NCI-H2029 treated with DMSO at 0.1 percent for 48 hours (cell line): Measurements from ENCODE around the gene POLR2L.

Experiments used
- DNase-seq: peaks from one replicate; lab custom pipeline; 2025; lab: John Stamatoyannopoulos, UW

The POLR2L gene

DNA sequence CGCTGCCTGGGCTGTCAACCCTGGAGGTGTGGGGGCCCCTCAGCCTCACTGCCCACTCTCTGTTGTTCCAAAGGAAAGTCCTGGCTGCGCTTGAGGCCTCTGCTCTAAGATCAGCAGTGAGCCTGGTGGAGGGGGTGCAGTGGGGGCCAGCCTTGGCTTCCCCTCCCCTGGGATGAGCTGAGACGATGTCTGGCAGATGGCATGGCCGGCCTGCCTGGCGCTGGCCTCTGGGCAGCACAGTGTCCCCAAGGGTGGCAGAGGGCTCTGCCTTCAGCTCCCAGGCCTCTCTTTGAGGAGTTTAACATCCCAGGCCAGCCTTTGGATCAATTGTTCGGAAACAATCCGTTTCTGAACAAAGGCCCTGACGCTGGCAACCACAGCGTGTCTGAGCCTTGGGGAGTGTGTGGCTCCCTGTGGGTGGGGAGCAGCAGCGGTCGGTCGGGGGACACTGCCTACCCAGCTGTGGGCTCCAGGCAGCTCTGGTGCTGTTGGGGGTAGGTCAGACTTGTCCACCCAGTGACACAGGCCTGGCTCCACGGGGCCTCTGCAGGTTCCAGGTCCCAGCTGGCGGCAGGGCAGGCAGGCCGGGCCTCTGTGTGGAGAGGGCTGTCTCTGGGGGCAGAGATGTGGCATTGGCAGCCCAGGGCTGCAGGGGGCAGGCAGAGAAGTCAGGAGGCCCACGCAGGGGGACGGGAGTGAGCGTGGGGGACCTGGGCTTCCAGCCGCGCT lies 12.4 kb upstream of the POLR2L start:
- no peak for DNase-seq

DNA sequence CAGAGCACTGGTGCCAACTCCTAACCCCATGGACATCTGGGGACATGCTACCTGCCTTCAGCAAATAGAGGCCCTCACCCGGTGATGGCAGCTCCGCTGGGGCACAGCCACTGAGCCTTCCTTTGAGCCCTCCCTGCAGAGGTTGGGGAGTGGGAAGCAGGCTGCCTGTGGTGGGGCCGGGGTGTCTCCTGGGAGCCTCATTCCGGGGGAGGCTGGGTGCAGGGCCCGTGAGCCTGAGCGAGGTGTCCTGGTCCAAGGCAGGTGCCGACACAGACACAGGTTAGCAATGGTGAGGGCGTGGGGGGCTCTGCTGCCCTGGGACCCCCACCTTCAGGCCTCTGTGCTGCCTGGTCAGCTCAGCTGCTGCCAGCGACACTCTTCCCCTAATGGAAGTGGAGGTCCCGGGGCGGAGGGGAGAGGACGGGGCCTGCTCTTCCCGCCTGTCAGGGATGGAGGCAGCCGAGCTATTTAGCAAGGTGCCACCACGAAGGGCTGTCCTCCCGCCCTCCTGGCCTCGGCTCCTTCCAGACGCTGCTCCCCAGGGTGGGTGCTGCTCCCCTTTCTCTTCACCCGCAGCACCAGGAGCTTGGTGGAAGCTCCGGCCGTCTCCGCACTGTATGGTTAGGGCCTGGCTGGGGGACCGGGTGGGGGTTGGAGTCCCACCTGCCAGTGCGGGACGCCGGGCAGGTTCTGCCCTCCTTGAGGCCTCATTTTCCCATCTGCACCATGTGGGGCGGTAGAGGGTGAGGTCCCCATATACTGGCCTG lies 11.5 kb upstream of the POLR2L start:
- no peak for DNase-seq

DNA sequence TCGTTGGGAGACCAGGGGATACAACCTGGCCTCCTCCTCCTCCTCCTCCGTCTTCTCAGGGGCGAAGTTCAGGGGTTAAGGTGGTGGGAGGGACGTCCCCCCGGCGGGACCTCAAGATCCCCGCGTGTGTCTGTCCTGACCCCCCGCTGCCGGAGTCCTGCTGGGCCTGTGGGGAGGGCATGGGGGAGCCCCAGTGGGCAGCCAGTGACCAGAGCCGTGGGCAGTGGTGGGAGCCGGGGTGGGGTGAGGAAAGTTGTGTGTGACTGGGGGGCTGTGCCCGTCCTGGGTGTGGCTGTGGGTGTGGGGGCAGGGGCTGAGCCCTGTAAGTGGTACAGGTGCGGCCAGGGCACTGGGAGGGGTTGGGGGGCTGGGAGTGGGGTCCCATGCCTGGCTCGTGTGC lies 10.4 kb upstream of the POLR2L start:
- no peak for DNase-seq

DNA sequence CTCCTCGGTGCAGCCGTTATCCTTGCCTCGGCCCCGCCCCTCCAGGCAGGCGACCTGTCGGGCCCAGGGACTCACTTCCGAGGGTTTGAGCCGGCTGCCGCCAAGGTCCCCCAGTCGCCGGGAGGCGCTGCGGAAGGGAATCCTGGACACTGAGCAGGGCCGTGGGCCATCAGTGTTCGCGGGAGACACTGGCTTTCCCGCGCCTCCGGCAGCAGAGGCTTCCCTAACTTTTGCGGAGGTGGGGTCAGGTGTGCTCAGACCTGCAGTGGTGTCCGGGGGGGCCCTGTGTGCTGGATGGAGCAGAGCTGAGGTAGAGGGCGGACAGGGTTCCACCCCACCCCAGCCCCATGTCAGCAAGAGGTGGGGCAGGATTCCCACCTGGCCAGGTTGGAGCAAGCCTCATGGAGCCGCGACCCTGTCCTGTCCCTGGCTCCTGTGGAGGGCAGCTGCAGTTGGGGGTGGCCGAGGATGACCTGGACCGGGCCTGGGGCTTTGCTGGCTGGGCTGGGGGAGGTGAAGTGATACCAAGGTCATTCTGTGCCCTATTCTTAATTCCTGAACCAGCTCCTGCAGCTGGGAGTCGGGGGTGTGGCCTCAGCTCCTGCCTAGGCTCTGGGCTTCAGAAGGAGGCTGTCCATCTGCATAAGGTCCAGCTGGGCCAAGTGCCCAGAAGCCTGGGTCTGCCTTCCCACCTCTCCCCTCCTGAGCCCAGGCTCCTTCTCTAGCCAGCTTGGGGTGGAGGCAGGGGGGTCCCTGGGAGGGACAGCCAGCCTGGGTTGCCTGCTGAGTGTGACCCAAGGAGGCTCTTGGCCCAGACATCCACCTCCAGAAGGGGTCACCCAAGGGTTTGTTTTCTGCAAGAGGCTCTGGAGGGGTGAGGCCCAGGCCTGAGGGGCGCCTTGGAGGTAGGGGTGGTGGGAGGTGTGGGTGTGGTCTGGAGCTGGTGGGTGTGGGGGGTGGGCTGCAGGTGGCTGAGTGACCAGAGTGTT lies 8.7 kb upstream of the POLR2L start:
- DNase-seq = no peak

DNA sequence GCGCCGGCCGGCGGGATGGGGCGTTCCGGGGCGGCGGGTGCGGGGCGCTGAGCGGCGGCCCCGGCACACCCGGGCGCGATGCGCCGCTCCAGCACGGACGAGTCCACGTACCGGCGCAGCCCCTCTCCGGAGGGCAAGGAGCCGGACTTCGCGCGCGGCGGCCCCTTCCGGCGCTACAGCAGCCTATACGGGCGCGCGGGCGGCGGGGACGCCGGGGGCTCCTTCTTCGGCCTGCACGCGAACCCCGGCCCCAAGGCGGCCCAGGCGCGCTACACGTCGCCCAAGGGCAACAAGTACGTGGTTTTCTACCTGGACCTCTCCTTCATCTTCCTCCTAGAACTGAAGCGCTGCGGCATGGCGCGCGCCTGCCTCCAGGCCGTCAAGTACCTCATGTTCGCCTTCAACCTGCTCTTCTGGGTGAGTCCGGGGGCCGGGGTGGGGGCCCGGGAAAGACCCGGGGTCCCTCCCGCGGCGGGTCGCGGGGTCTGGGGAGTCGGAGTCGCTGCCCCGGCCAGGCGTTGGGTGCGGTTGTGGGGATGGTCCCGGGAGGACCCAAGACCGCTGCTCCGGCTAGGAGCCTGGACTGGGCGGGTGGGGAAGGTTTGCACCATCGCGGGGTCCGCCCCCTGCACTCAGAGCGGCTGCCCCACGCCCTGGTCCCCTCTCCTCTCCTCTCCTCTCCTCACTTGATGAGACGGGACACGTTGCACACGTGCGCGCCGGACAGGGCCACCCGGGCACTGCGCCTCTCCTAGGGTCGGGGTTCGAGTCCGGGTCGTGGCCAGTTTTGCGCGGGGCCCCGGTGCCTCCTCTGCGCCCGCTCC lies 7.8 kb upstream of the POLR2L start:
- no peak for DNase-seq

DNA sequence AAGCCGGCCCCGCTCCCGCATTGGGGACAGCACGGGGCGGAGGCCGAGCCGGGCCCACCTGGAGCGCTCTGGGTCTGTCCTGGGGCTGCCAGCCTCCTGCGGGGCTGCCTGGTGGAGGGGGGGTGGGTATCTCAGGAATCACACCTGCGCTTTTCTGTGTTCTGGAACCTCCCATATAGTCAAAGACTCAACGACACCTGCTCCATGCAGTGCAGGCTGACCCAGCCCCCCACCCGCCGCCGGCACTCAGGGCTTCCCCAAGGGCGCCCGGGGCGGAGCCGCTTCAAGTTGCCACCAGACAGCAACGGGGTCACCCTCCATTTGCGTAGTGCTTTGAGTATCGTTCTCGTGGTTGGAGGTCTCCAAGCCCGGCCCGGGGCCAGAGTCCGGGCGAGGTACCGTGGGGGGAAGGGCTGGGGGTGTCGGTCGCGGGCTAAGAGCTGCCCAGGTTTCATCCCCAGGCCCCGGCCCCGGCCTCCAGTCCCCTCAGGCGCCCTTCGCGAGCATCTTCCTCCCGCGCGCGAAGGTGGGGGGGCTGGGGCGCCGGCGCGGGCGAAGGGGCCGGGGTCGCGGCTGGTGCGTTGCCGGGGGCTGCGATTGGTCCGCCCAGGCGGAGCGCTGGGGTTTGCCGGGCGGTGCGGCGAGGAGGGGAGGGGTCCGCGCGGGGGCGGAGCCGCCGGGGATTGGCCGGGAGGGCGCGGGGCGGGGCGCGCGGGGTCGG lies 6.9 kb upstream of the POLR2L start:
- no peak for DNase-seq

DNA sequence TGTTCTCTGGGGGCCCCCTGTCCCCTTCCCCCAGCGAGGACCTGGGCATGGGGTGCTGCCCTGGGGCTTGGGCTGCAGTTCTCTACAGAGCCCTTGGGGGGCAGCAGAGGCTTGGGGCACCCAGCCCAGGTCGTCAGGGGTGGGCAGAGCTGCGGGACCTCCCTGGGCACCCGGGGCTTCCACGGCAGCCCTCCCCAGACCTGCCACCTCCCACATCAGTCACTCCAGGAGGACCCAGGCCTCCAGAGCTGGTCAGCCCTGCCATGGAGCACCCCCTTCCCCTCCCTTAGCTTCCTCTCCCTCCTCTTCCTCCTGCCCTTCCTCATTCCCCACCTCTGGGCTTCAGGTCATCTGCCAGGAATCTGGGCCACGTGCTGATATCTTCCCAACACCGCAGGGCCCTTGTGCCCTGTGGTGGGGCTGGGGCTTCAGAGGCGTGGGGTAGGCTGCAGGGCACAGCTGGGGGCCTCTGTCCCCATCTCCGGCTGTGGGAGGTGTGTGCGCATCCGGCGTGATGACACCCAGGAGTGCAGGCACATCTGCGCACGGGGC lies 6.1 kb upstream of the POLR2L start:
- DNase-seq = no peak

DNA sequence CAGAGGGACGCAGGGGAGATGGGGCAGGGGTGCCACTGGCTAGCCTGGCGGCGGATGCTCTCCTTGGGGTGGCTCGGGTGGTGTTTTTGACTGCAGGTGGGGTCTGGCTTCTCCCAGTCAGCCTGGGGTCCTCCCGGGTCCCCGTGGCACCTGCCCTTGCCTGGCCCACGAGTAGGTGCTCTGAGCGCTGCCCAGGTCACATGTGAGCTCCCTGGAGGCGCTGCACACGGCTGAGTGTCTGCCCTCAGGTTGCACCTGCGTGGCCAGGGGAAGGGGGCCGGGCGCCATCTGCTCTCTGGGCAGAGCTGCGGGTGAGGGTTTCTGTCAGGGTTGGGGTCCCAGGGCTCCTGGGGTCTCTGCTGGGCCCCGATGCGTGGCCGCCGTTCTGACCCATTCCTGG lies 5.5 kb upstream of the POLR2L start:
- DNase-seq = no peak

DNA sequence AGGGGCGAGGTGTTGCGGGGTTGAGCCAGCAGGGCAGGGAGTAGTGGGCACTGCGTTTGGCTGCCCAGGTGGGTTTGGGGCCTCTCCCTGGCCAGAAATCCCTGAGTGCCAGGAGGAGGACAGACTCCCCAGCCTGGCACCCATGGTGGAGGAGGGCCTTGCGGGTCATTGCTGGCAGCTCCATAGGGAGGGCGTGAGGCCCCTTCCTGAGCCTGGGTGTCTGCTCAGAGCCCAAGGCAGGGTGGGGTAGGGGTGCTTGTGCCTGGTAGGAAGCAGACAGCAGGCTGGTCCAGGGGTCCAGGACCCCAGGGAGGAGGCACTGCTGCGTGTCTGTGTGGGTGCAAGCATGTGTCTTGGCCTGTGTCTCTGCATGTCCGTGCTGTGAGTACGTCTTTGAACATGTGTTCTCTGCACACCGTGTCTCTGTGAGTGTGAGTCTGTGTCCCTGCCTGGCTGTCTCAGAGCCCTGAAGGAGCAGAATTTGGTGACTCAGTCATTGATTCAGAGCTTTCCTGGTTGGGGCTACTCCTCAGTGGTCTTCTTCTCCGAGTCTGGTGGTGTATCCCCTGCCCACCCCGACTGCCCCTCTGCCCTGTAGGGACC lies 4.3 kb upstream of the POLR2L start:
- DNase-seq = no peak

DNA sequence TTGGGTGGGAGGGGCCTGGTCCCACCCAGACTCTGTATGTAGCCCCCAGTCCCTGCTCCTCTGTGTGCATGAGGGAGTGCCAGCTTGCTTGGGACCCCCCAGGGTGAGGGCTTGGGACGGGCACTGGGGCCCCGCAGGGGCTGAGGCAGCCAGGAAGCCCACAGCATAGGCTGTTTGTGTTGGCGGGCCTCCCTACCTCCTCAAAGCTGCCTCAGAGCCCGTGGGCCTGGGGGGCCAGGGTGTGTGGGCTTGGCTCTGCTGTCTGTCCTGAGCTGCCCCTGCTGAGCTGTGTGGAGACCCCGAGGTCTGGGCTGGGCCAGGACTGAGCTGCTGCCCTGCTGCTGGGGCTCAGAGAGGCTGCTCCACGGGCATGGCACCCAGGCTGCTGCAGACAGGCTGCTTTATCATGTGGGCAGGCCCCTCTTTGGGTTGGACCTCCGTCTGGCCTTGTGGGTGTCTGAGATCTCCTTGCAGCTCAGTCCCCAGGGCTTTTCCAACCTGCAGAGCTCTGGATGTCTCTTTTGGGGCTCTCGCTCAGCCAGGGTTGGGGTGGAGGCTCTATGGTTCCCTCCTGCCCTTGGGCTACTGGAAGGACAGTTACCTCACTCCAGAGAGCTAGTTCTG lies 3.7 kb upstream of the POLR2L start:
- DNase-seq = no peak

DNA sequence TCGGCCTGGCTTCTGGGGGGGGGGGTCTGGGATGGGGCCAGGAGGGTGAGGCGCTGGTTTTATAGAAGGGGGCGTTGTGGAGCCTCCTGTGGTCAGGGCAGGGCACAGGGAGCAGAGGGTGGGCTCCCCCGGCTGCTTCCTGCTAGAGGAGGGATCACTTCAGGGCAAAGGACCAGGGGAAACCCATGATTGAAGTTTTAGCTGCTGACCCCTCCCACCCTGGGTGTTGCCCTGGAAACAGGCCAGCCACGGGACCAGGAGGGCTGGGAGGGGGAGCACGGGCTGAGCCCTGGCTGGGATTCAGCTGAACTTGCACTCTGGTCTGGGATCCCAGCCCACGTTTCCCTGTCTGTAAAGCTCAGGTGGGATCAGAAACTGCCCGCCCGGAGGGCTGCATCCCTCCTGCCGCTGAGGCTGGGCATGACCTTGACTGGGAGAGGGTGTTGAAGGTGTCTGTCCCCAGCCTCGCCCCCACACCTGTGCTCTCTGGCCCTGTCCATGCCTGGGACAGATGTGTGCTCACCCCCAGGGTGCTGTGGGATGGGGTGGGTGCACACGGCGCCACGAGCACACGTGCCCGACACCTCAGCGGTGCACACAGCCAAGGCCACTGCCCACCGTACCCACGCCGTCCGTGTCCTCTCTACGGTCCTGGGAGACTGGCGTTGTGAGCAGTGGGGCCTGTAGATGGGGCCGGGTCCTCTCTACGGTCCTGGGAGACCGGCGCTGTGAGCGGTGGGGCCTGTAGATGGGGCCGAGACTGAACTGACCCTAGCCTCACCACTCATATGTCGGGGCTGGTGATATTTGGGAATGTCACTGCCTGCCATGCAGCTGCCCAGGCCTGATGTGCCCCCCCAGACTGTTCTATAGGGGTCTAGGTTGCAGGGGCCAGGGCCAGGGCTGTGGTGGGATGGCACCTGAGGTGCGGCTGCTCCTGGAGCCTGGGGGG lies 2.6 kb upstream of the POLR2L start:
- DNase-seq = no peak

DNA sequence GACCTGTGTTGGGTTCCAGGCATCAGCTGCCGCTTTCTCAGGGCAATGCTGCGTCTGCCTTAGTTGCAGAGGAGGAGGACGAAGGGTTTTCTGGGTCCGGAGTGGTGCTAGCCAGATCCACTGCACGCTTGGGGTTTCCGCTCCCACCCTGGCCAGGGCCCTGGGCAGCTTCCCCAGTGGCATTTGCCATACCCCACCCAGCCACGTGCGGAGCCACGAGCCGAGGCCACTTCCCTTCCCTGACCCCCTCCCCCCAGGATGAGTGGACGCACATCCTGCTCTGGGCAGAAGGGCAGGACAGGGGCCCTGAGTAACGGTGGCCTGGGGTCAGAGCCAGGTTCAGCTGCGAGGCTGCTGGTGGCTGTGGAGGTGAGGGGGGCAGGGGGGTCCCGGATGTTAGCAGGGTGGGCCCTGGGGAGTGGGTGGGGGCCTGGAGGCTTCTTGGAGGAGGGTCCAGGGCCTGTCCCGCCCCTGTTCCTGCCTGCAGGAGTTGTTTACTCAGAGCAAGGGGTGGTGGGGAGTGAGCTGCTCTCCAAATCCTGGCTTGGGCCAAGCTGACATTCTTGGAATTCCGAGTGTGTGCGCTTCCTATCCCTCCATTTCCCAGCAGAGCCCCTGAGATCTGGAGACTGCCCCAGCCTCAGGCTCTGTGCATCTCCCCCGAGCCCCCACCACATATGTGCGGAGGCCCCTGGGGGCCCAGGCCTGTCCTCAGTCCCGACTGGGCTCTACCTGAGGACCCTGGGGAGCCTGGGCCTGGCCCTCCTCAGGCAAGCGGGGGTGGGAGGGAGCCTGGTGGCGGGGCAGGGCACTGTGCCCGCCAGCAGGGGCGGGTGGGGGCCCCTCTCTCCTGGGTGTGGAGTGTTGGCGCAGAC lies 1.7 kb upstream of the POLR2L start:
- no peak for DNase-seq

DNA sequence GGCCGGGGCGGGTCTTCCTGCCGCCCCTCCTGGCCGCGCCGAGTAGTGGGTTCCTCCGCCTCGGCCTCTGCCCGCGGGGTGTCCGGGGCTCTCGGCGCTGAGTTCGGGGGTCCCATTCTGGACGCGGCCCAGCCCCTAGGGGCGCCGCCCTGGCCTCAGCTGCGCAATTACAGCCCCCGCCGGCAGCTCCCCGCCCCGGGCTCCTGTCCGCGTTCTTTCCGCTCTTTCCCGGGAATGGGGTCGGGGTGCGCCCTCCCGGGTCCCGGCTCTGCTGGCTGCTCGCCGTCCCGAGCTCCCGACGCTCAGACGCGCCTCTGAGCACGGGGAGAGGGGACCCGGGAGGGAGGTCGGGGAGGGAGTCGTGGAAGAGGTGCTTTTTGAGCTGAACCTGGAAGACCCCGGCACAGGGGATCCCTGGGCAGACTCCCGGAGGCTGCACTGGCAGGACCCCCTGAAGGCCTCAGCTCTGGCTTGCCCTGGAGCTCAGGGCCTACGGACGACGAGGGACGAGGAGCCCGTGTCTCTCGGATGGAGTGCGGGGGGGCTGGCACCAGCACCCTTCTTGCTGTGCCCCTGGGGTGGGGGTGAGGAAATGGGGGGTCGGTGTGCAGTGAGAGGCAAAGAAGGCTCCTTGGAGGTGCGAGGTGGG lies 881 bp upstream of the POLR2L start:
- DNase-seq = no peak

DNA sequence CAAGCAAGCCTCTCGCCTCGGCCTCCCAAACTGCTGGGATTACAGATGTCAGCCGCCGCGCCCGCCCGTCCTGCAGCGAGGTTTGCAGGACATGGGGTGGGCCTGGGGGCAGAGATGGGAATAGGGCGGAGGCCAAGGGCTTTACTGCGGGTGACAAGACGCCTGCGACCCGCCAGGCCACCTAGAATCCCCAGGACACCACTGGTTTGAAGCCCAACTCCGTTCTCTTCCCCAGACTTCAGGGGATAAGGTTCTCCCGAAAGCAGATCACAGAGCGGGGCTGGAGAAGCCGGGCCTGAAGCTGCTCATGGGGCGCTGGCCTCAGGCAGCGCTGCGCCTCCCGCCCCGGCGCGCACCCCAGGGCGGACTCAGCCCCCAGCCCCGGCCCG lies 354 bp downstream of the POLR2L start:
- no peak for DNase-seq

DNA sequence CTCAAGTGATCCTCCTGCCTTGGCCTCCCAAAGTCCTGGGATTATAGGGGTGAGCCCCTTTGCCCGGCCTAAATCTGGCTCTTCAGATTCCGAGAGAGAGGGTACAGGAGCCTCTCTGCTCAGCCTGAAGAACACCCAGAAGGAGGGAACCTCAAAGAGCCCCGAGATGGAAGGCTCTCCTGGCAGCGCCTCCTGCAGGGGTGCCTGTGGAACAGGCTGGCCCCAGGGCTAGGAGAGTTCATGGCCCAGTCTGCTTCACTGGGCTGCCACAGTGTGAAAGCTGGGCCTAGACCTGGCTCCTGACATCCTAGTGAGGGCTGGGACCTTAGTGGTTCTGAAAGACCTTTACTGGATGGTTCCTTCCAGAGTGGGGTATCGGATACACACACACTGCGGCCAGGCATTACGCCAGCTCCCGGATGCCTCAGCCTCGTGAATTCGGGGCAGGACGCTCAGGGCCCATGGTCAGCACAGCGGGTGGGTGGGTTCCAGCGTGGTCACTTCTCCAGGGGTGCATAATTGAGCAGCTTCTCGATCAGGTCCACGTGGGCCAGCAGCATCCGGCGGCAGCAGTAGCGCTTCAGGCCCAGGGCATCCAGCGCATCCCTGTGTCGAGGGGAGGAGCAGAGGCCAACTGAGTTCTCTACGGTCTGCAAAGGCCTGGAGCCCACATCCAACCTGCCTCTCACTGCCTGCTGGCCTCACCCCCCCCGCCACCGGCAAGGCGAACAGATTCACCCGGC lies 2.3 kb downstream of the POLR2L start:
- no peak for DNase-seq

DNA sequence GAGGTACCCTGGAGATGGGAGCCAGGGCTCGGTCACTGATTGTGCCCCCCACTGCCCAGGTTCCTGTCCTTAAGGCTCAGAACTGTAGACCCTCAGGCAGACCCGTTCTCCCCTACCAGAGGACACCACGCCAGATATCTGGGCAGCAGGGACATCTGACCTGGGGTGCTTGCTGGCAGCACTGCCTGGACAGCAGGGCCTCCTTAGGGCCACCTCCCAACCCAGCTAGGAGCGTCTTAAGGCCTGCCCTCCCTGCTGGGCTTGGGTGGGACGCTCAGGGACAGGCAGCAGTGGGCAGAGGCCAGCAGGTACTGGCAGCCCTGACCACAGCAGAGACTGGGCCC lies 3.1 kb downstream of the POLR2L start:
- no peak for DNase-seq
